ENCODE results near the gene CYP2W1. TPM values are rescaled to one million over a fixed set of nuclear protein-coding genes. Genes with fewer than 3 reads are reported as not detected.
"Not testable (repeated sequence)": the region's sequence is repeated elsewhere in the genome, so short reads cannot be mapped to it uniquely, and the experiment has no call there.

CYP2W1 gene
- total RNA-seq, 1 experiment from 2014 or later = not detected

DNA sequence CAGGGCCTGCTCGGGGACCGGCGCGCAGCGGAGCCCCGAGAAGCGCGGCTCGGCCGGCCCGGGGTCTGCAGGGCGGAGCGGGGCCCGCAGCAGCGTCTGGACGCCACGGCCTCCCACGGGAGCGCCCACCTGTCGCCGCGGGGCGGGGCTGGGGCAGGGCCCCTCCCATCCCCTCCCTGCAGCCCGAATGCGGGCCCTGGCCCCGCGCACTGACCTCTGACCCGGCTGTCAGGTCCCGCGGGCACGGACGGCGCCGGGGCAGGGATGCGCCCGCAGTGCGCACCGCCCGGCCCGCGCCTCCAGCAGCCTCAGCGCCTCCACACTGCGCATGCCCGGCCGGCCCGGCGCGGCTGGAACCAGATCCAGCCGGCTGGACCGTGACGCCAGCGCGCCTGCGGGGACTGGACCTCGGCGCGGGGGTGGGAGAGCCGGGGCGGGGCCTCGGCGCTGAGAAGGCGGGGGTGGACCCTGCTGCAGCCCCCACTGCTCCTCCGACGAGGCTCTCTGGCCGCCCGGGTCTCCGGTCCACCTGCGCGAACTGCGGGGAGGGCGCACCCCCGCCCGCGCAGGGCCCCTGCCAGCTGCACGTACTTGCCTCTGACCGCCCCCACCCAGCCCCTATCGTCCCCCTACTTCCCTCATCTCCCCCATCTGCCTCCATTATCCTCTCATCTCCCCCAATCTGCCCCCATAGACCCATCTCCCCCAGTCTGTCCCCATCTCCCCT is 45.2 kb downstream of the CYP2W1 start:
- peak; percentile 90 for DNase-seq (ENCODE audit: low read depth, low spot score)
- in situ Hi-C loops (cut with HindIII; ENCODE audit: low pct_unique_long_range_greater_than_20kb, low sequenced_read_pairs) = no loop called here

DNA sequence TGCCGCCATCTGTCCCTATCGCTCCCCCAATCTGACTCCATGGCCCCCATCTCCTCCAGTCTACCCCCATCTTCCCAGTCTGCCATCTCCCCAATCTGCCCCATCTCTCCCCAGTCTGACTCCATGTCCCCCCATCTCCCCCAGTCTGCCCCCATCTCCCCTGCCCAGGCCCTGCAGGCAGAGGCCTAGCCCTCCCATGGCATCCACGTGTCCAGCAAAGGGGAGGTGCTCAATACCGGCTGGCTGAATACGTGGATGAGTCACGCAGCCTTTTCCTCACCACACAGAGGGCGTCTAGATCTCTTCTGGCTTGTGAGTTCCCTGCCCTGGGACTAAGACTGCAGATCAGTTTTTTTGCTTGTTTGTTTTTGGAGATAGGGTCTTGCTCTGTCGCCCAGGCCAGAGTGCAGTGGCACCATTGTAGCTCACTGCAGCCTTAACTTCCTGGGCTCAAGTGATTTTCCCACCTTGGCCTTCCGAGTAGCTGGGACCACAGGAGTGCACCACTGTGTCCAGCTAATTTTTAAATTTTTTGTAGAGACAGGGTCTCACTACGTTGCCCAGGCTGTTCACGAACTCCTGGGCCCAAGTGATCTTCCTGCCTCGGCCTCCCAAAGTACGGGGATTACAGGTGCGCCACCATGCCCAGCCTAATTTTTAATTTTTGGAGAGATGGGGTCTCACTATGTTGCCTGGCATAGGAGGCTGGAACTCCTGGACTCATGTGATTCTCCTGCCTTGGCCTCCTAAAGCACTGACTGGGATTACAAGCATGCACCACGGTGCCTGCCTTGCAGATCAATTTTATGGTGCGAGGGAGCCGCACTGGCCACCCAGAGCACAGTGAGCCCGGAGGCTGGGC is 46.0 kb downstream of the CYP2W1 start:
- in situ Hi-C loops (cut with HindIII; ENCODE audit: low pct_unique_long_range_greater_than_20kb, low sequenced_read_pairs) = no loop called here
- DNase-seq (ENCODE audit: low read depth, low spot score) = peak; percentile 96

DNA sequence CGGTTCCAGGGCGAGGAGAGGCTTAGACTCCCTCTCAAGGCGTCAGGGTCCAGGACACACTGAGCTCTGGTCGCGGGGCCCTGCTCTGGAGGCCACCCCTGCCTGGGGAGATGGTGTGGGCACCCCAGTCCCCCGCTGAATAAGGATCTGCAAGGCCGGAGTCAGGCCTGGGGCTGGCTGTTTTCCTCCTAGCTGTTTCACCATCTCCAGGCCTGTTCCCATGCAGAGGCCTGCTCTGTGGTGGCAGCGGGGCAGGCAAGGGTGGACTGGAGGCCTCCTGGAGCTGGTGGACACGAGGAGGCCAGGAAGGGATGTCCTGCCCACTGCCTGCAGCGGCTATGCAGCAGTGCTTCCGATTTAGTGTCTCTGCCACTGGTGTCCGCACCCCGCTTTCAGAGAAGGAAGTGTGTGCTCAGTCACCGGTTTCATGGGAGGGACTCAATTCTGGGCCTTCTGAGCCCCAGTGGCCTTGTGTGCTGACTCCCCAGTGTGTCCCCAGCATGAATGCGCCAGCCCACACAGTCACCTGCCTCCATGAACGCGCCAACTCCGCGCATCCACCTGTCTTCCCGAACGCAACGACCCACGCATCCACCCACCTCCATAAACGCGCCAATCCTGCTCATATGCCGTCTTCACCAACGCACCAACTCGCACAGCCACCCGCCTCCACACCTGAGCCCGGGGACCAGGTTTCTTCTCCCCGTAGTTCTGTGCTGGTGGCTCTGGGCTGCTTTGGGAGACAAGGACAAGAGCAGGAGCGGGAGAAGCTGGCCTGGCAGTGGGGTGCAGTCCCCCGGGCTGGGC is 46.9 kb downstream of the CYP2W1 start:
- in situ Hi-C loops (cut with HindIII; ENCODE audit: low pct_unique_long_range_greater_than_20kb, low sequenced_read_pairs) = no loop called here
- DNase-seq (ENCODE audit: low read depth, low spot score) = no peak

DNA sequence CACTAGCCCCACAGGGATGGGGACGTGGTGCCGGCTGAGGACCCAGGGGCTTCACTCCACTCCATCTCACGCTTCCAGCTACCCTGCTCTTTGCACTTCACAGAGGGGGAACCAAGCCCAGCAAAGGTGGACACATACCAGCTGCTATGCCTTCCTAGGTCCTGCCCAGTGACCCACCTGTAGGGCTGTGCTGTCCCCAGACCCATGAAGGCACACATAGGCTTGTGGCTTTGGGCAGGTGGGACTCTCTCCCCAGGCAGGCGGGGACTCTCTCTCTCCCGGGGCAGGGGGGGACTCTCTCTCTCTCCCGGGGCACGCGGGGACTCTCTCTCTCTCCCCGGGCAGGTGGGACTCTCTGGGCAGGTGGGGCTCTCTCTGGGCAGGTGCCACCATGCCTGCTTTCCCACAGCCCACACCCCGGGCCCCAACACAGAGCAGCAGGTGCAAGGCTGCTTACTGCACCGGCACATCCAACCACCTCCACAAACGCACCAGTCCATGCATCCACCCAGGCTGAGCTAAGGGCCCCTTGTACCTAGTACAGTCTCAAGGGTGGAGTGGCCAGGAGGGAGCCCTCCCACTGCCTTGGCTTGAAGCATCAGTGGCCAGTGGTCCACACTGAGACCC is 47.6 kb downstream of the CYP2W1 start:
- DNase-seq (ENCODE audit: low read depth, low spot score) = no peak
- in situ Hi-C loops (cut with HindIII; ENCODE audit: low pct_unique_long_range_greater_than_20kb, low sequenced_read_pairs) = no loop called here

DNA sequence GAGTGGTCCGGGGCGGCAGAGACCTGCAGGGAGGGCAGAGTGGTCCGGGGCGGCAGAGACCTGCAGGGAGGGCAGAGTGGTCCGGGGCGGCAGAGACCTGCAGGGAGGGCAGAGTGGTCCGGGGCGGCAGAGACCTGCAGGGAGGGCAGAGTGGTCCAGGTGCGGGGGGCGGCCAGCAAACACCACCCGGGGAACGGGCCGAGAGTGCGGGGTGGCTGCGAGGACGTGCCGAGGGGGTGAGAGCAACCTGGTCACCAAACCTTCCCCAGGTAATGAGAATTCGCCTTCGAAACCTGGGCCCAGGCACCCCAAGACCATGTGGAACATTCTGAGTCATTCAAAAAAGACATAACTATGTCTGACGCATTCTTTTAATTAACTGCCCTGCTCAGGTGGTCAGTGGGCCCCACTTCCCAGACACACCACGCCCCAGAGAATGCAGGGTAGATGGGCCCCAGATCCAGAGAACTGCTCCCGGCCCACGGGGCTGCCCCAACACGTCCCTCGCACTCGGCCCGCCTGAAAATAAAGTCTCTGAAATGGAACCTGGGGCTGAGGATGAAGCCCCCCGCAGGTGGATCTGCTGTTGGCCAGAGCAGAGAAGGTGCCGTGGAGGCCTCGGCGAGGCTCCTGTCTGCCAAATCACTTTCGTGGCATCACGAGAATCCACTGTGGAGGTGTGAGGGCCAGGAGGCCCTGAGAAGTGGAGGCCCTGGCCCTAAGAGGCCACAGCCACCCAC is 48.9 kb downstream of the CYP2W1 start:
- in situ Hi-C loops (cut with HindIII; ENCODE audit: low pct_unique_long_range_greater_than_20kb, low sequenced_read_pairs) = no loop called here
- DNase-seq (ENCODE audit: low read depth, low spot score) = no peak

DNA sequence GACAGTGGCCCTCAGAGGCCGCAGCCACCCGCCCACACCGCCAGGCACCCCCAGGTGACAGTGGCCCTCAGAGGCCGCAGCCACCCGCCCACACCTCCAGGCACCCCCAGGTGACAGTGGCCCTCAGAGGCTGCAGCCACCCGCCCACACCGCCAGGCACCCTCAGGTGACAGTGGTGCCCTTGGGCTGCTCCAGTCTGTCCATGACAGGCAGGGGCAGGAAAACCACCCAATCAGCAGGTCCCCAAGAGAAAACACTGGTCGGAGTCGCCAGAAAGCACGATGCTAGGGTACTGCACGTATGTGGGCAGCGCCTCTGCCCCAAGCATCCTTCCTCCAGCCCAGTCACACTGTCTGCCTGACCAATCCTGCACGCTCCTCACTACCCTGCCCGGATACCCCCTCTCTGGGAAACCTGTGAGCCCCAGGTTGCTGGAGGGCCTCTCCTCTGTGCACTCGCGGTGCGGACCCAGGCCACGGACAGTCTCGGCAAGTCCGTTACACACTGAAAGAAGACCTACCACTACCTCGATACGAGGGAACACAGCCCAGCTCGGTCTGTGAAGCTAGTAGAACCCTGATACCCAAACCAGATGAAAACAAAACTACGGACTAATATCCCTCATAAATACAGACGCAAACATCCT is 49.7 kb downstream of the CYP2W1 start:
- in situ Hi-C loops (cut with HindIII; ENCODE audit: low pct_unique_long_range_greater_than_20kb, low sequenced_read_pairs) = no loop called here
- no peak for DNase-seq (ENCODE audit: low read depth, low spot score)

DNA sequence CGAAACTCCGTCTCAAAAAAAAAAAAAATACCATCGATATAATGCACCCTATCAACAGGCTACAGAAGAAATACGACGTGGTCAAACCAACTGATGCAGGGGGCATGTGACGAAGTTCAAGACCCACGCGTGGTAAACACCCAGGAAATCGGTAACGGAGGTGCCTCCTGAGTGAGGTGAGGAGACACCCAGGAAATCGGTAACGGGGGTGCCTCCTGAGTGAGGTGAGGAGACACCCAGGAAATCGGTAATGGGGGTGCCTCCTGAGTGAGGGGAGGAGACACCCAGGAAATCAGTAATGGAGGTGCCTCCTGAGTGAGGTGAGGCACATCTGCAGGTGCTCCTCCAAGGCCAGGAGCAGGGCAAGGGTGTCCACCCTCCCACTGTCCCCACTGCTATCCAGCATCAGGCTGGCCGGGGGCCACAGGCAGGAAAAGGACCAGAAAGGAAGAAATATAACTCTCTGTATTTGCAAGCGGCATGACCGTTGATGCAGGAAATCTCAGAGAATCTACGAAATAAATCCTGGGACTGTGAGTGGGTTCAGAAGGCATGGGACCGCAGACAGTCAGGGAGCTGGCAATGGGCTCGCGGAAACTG is 50.7 kb downstream of the CYP2W1 start:
- in situ Hi-C loops (cut with HindIII; ENCODE audit: low pct_unique_long_range_greater_than_20kb, low sequenced_read_pairs) = no loop called here
- no peak for DNase-seq (ENCODE audit: low read depth, low spot score)

DNA sequence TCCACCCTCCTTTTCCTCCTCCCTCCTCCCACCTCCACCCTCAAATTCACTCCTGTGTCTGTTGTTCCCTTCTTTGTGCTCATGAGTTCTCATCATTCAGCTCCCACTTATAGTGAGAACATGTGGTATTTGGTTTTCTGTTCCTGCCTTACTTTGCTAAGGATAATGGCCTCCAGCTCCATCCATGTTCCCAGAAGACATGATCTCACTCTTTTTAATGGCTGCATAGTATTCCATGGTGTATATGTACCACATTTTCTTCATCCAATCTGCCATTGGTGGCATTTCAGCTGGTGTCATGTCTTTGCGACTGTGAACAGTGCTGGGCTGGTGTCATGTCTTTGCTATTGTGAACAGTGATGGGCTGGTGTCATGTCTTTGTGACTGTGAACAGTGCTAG is 51.8 kb downstream of the CYP2W1 start:
- in situ Hi-C loops (cut with HindIII; ENCODE audit: low pct_unique_long_range_greater_than_20kb, low sequenced_read_pairs); DNase-seq (ENCODE audit: low read depth, low spot score): not testable (repeated sequence)

DNA sequence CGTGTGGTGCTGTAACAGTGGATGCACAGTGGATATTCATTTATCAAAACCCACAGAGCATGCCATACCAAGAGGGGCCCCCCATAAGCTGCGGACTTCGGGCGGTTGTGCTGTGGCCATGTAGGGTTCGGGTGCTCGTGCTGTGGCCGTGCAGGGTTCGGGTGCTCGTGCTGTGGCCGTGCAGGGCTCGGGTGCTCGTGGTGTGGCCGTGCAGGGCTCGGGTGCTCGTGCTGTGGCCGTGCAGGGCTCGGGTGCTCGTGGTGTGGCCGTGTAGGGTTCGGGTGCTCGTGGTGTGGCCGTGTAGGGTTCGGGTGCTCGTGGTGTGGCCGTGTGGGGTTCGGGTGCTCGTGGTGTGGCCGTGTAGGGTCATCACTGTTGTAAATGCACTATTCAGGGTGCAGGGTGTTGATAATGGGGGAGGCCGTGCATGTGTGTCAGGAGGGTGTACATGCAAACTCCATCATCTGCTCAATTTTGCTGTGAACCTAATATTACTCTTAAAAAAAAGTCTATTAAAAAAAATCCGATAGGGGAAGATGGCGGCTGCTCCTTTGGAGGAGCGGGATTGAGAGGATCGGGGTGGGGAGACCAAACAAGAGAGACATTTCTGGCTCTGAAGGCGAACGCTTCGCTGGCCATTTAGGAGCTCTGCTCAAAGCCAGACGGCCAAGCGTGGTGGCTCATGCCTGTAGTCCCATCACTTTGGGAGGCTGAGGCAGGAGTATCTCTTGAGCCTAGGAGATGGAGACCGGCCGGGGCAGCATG is 53.4 kb downstream of the CYP2W1 start:
- DNase-seq (ENCODE audit: low read depth, low spot score); in situ Hi-C loops (cut with HindIII; ENCODE audit: low pct_unique_long_range_greater_than_20kb, low sequenced_read_pairs): not testable (repeated sequence)

Small RNA genes lying within 50 kb of the gene (small RNA-seq; reads per million reads assigned to genes)
- 0.19 to 12.5 reads per million in 2 experiments for gene MIR339

Other genes starting within 250 kb of the CYP2W1 start
- 56.5 and 66.3 TPM in 2 replicates for gene SUN1, start 150.7 kb upstream of the CYP2W1 start, total RNA-seq (2014; rRNA removed; shearing (Covaris generic))
- gene GET4, start 106.6 kb upstream of the CYP2W1 start, total RNA-seq (2014; rRNA removed; shearing (Covaris generic)) = 43.2 and 45.8 TPM in 2 replicates
- gene ADAP1, start 28.5 kb upstream of the CYP2W1 start, total RNA-seq (2014; rRNA removed; shearing (Covaris generic)) = 4.4 and 5.5 TPM in 2 replicates
- gene COX19, start 7.6 kb upstream of the CYP2W1 start, total RNA-seq (2014; rRNA removed; shearing (Covaris generic)) = 12.9 and 13.1 TPM in 2 replicates
- gene GPR146, start 61.4 kb downstream of the CYP2W1 start, total RNA-seq (2014; rRNA removed; shearing (Covaris generic)) = 8.4 and 10.4 TPM in 2 replicates
- 0.11 and 0.13 TPM in 2 replicates for gene GPER1, start 104.9 kb downstream of the CYP2W1 start, total RNA-seq (2014; rRNA removed; shearing (Covaris generic))
- 22.8 and 23.5 TPM in 2 replicates for gene ZFAND2A, start 177.0 kb downstream of the CYP2W1 start, total RNA-seq (2014; rRNA removed; shearing (Covaris generic))
- not detected in 2 replicates for gene UNCX, start 249.7 kb downstream of the CYP2W1 start, total RNA-seq (2014; rRNA removed; shearing (Covaris generic))